HG03565 (cell line): Measurements from ENCODE around the gene ABCA2.
"Not testable (repeated sequence)": the region's sequence is repeated elsewhere in the genome, so short reads cannot be mapped to it uniquely, and the experiment has no call there.

ENCODE experiments used
- ATAC-seq: cut with Tn5 transposase; IDR thresholded peaks from one replicate; pipeline ENCODE4 v1.9.1; 2021; ENCODE audit warnings: mild to moderate bottlenecking, moderate library complexity; ENCODE audit not compliant: unreplicated experiment

ABCA2 gene

GRCh38 chr9:137046088-137046787, 18.2 kb upstream of the ABCA2 start, which contains the start of gene NPDC1:
TSS of gene NPDC1 (minus strand) at chr9:137046177. CDS start at chr9:137045989, 188 bp downstream.
- ATAC-seq = no peak

DNA sequence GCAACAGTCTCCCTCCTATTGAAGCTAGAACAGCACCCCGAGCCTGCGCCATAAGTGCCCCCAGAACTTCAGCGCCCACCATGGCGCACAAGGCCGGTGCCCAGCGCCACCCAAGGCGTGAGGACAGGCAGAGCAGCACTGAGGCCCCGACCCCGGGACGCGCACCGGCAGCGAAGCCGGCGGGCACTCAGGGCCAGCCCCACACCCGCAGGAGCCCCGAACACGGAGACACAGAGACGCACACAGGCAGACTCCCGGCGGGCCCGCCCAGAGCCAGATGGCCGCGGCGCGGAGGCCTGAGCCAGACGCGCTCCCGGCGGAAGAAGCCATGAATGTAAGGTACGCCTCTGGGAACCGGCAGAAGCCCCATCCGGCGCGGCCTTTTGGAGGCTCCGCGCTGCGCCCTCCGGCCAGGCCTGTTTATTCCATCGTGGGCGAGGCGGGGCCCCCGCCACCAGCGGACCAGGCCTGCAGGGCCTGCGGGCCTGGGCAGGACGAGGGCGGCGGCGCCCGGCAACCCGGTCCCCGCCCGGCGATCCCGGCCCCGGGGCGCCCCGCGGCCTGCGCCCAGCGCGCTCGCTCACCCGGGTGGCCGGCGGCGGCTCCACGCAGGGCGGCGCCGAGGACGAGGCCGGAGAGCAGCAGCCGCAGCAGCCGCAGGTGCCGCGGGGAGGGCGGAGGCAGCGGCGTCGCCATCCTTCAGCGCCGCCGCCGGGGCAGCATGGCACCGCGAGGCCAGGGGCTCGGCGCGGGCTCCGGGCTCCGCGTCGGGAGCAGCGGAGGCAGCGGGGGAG, 17.5 kb upstream of the ABCA2 start:
- no peak for ATAC-seq

DNA sequence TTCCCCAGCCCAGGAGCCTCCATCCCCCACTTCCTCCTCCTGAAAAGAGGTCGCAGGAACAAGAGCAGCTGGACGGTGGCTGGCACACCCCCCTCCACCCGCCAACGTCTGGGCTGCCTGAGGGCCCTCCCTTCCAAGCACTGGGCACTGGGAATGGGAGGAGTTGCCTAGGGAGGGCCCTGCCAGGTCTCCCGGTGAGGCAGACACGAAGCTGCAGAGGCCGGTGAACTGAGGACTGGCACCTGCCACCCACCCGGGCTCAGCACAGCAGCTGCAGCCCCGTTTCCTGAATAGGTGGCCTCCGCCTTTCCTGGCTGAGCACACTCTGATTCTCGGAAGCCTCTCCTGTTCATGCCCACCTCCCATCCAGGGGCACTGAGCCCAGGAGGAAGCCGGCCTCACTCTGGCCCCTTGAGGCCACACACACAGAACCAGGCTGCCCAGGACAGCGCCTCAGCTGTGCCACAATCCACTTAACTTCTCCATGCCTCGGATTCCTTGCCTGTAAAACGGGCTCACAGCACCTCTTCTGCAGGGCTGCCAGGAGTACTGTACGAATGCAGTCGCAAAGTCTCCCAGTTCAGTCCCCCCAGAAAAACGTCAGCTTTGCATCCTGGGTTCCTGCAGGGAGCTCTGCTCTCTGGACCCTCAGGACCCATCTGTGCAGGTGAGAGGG, 16.6 kb upstream of the ABCA2 start:
- no peak for ATAC-seq

DNA sequence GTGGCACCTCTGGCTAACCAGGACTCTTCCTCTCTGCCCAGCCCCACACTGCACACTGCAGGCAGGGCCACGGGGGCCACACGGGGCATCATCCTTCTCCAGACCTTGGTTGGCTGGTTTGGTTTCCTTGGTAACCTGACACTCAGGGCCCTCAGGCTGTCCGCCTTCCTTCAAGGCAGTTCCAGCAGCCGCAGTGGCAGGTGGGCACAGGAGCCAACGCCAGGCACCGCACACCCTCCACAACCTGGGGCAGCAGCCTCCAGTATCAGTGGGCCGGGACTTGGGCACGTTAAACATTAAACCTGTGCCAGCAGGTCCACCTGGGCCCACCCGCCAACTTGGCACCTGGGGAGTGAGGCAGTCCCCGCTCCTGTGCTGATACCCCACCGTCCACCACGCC, 16.0 kb upstream of the ABCA2 start:
- ATAC-seq = no peak

DNA sequence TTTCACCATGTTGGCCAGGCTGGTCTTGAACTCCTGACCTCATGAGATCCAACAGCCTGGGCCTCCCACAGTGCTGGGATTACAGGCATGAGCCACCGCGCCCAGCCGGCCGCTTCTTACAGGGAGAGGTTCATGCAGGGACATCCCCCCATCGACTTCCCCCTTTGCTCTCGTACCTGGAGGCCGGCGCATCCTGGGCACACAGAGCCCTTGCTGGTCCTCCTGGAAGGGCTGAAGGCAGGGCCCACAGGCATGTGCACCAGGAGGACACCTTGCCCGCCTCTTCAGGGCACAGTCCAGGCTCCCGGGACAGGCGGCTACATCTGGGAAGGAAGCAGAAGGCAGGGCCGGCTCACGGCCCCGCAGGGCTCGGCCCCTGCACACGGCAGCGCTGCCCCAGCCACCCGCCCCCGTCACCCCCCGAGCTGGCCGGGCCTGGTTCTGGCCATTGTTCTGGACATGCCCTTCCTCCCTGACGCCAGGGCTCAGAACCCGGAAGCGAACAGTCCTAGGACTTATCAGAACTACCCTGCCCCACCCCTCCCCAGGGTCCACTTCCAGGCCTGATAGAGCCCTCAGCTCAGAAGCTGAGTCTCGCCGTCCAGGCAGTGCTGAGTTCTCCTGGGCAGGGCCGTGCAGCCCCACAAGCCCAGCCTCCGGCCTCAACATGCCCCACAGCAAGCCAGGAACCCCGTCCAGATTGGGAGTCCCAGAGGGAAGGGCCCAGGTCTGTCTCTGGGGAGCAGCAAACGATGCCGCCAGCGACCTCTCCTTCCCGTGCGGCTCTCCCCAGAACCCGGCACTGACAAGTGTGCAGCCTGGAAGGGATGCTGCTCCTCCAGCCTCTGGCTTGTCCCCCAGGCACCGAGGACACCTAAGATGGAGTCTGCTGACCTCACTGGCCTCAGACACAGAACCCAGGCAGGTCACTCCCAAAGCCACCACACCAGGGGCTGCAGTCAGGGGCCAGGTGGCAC, 15.0 kb upstream of the ABCA2 start:
- no peak for ATAC-seq

GRCh38 chr9:137041124-137041523, 13.1 kb upstream of the ABCA2 start:
- ATAC-seq = no peak

DNA sequence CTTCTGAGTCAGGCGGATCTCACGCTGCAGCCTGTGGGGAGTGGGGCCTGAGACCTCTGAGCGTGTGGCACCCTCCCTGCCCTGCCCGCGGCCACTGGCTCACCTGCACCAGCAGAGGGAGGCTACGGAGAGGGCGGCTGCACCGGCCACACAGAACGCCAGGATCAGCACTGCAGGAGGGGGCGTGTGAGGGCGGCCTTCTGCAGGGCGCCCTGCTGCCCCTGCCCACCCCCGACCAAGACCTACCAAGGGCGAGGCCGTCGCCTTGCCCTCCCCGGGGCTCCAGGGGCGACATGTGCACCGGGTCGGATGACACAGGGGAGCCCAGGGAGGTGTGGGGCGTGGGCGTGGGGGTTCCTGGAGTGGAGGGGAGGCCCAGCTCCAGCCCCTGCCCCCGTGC, 12.5 kb upstream of the ABCA2 start:
- ATAC-seq = no peak

DNA sequence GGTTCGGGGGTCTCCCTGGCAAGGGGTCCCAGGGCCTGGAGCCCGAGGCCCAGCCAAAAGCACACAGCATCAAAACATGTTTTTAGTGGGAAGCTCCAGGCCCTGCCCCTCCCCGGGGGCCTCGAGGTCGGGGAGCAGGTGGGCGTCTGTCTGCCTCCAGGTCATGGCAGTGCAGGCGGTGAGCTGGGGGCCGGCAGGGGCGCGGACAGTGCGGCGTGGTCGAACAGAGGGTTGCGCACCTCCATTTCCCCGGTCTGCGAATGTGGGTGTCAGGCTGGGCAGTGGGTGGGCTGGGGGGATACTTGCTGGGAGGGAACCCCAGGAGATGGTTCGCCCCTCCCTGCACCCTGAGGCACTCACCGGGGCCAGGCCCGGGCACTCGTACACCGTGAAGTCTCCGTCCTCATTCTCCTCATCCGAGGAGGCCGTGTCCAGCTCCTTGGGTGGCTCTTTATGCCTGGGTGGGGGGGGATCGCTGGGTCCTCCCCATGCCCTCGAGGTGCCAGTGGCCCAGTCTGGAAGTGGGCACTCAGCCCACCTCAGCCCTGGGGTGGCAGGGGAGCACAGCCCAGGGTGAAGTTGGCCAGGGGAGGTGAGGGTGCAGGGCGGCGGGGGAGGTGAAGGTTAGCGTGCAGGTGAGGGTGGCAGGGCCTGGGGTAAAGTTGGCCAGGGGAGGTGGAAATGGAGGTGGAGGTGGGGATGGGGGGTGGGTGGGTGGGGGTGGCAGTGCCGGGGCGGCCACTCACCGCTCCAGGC, 11.8 kb upstream of the ABCA2 start:
- no peak for ATAC-seq

DNA sequence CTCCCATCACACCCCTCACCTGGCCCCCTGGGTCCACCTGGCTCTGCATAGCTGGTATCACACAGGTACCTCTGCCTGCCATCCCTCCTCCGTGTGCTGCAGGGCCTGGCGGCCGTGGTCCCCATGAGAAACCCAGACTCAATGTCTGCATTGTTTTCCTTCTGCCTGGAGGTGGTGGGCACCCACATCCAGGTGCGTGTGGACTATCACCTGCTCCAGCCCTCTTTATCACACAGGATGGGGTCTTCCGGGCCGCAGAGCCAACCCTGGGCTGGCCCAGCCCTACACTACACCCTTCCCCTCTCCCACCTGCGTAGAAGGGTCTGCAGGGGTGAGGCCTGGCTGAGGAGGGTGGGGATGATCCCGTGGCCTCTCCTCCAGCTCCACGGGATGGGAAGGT, 10.9 kb upstream of the ABCA2 start:
- no peak for ATAC-seq

- no peak for ATAC-seq
Observed at GRCh38 chr9:137037483-137037882, 9.4 kb upstream of the ABCA2 start.

GRCh38 chr9:137037035-137037434, 9.0 kb upstream of the ABCA2 start:
- ATAC-seq = no peak

DNA sequence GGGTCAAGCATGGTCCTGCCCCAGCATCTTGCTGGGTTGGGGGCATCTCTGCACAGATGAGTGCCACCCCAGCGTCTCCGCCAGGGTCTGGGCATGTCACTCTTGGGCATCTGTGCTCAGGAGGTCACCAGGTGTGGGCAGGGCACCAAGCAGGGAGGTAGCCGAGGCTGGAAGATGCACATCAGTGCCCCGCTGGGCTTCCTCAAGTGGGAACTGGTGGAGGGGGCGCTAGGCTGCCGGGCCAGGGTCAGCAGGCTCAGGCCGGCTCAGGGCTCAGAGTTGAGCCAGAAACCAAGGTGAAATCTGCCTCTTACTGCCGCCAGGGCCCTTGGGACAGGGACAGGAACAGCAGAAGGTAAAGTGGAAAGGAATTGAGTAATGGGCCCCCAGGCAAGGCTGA, 7.9 kb upstream of the ABCA2 start:
- no peak for ATAC-seq

DNA sequence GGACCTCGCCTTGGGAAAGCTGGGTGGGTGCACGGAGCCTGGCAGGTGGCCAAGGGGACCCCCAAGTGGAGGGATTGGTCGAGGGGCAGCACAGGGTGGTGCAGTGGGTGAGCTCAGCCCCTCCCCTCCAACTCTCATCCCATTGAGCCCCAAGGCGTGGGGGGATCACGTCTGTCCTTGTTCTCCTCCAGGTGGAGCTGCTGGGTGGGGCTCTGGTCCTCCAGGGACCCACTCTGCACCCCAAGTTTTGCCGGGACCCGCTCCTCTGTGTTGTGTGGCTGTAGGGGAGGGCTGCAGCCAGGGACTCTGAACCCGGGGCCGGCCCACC, 7.4 kb upstream of the ABCA2 start:
- ATAC-seq = no peak

DNA sequence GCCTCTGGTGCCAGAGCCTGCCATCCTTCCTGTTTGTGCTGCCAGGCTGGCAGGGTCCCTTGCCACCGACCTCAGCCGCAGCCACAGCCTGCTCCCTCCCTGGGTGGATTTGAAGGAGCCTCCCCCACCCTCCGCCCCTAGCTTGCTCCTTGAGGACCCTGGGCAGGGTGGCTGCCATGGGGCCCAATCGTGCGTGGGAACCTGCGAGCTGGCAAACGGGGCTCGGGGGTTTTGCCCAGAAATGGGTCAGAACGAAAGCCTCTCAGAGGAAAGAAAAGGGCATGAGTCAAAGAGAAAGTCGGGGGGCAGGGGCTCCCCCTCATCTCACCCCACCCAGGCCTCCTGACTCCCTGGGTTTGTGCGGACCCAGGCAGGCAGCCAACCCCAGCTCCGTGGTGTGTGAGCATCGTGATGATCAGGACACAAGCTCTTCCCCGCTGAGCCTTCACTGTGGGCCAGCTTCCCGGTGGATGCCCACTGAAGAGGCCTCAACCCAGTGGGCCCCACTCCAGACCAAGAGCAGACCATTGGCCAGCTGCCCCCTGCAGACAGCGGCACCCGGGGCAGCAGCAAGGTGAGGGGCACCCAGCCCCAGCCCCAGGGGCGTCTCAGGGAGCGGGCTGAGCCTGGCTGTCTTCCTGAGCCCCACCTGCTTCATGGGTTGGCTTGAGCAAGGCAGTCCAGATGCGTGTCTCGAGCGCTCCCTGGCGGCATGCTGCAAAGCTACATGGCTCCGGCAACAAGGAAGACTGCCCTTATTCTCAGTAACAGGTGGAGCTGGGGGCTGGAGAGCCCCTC, 6.9 kb upstream of the ABCA2 start:
- no peak for ATAC-seq

DNA sequence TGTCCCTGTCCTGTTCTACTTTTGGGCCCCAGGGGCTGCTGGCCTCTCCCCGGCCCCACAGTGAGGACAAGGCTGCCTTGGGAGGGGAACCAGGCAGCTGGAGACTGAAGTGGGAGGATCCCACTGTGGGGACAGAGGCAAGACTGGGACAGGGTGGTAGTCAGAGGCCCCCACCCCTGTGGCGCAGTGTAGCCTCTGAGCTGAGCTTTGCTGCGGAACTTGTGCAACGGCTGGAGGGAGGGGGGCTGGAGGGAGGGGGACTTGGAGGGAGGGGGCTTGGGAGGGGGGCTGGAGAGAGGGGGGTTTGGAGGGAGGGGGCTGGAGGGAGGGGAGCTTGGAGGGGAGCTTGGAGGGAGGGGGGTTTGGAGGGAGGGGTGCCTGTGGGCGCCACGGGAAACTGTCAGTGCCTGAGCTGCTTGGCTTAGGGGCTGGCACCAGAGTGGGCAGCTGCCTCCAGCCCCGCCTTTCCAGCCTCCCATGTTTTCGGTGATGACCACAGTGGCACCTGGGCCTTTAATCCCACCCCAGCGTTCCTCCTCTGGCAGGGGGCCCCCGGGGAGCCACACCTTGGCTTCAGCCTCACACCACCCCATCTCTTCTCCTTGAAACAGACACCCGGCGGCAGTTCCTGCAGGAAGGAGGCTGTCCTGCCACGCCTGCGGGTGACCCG, 6.1 kb upstream of the ABCA2 start:
- ATAC-seq = no peak

- ATAC-seq = not testable (repeated sequence)
Observed at GRCh38 chr9:137033481-137033880, 5.4 kb upstream of the ABCA2 start.

- no peak for ATAC-seq
Observed at GRCh38 chr9:137032858-137033257, 4.8 kb upstream of the ABCA2 start.

DNA sequence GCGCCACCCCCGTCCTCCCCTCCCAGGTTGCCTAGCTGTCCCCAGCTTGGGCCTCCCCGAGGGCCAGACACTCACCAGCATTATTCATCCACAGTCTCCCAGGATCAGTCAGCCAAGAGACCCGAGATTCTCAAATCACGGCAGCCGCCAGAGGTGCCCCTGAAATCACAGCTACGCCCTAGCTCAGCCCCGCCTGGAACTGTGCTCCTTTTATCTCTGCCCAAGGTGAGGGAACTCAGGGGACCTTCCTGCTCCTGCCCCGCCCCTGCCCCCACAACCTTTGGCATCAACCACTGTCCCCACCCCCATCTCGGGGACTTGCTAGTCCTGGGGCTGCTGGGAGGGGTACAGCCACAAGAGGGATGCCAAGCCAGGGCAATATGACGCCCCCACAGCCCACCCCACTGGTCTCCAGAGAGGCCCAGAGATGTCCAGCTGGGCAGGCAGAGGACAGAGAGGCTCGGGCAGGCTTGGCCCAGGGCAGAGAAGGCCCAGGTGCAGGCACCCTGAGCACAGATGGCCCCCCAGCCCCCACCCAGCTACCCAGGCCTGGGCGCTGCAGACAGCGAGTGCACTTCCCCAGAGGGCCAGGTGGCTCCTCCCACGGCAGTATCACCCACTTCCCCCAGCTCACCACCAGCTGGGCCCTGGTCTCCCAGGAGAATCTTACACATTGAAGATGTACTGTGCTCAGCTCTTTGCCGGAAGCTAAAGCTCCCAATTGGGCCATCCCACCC, 4.0 kb upstream of the ABCA2 start, which contains the start of gene FUT7:
FUT7 (minus strand) TSS at position 185 of the 737 bp plus-strand sequence; CDS start at position 88, 97 bp downstream.
- ATAC-seq = no peak
